Pancreas (tissue), 10 donors: Measurements from ENCODE around the gene SNX9. TPM values are rescaled to one million over a fixed set of nuclear protein-coding genes. Genes with fewer than 3 reads are reported as not detected.
A peak's percentile ranks its signal among the peaks of the same experiment; 100 is the strongest.

Experiments
- ATAC-seq, 4 donors: fragments of 200-7000 bp; cut with Tn5 transposase; one replicate each; pipeline versions ENCODE4 v1.8.0 to v1.9.1; 2020; ENCODE audit warnings: mild to moderate bottlenecking in 4 of 4, moderate library complexity in 4 of 4
- DNase-seq, 6 donors: peaks; one replicate each; pipeline ENCODE4 v3.0.0-alpha.2; 2020
- FAIRE-seq: peaks from 2 replicates; lab custom pipeline; 2012; peaks lifted over from hg19 to GRCh38; lab: Jason Lieb, UNC
- H3K27ac ChIP-seq, 4 donors: fragments of 200-600 bp; sonication (generic); 1 replicate in 3 of 4; 2 replicates in 1 of 4; pipeline versions ENCODE4 v1.5.0 to v1.8.0; 2020
- H3K27me3 ChIP-seq, 4 donors: fragments of 200-600 bp; one replicate each; pipeline ENCODE4 v1.8.0; 2021
- H3K36me3 ChIP-seq, 3 donors: fragments of 200-600 bp; sonication (generic) in 1 of 3; one replicate each; pipeline versions ENCODE4 v1.5.0 to v1.8.0; 2020 to 2021
- H3K4me1 ChIP-seq, 3 donors: fragments of 200-600 bp; one replicate each; pipeline ENCODE4 v1.8.0; 2021
- H3K4me3 ChIP-seq, 4 donors: fragments of 200-600 bp; sonication (generic) in 2 of 4; one replicate each; pipeline versions ENCODE4 v1.5.0 to v1.8.0; 2020 to 2021
- H3K9me3 ChIP-seq, 4 donors: fragments of 200-600 bp; one replicate each; pipeline ENCODE4 v1.8.0; 2021
- WGBS, 2 donors: extraction: QIAGEN DNeasy Blood & Tissue Kit; methylation state at CpG; one replicate each; pipeline ENCODE4 v1.1.7; 2013; 5-methylcytosine and 5-hydroxymethylcytosine counted together
- intact Hi-C, 3 donors: fragments of 100-400 bp; cut with DNase I; formaldehyde crosslinking; loops; one replicate each; pipeline versions ENCODE4 v1.11.1 to v1.14.2; 2022
- polyA plus RNA-seq, 2 donors: library from polyadenylated mRNA; stranded (reverse); fragments of 200-250 nt; gene quantifications; one replicate each; pipeline ENCODE4 v1.2.3, GENCODE V29; 2013
- total RNA-seq, 6 donors: library from RNA; stranded (reverse); fragmentation: NEBNext Ultra II Directional in 4 of 6; extraction: Animal tissue kit (Norgen Biotek cat#: 25700) in 4 of 6; gene quantifications; one replicate each; pipeline versions ENCODE4 v1.2.1 to v1.2.4, GENCODE V29; 2021 to 2023
- TF ChIP-seq, protein P1 (sequence below), 4 donors: fragments of 200-600 bp; sonication (generic) in 3 of 4; IDR thresholded peaks; one replicate each; pipeline versions ENCODE4 v1.5.0 to v1.8.0; 2021; ENCODE audit warnings: antibody characterized with exemption in 4 of 4
- donor health status: healthy with polysubstance abuse.
- donor health status: DM: no; HTN: no; CAD: no; lungs with moderate emphysema.
- donor health status: DM: no; HTN: no; CAD: no.
- donor health status: control.
- donor health status: control.
- donor health status: Bipolar disorder and iron deficiency.
- donor health status: DM: yes; HTN: yes; CAD: no.
- donor health status: DM: no; HTN: no; CAD: no.
- donor health status: DM: no; HTN: no; CAD: no.
- donor health status: DM: yes; HTN: yes; CAD: no.

Gene SNX9
- total and polyA plus RNA-seq, 8 donors, result 14.2 to 27.4 (median 16.2) TPM

DNA sequence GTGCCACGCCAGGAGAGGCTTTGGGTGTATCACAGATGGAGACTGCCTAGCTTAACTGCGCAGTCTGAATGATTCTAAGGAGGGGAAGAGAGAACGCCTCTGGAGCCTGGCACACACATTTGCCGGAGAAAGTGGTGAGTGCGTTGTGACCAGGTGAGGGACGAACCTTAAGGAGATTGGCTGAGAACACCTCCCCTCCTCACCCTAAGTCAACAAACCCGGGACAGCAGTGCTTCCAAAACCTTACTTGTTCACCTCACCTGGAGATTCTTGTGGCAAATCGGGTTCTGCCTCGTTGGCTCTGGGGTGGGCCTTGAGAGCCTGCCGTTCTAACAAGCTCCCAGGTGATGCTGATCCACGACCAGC is 168.0 kb downstream of the SNX9 start:
- no peaks in the 10 kb centered on the region for H3K9me3 ChIP-seq
- intact Hi-C loops, result loop anchor here in 1 of 3 donors (10.0 kb wide), 1 partner anchor 74 kb away; no protein-coding TSS in a partner anchor
- WGBS, 2 donors, result 39 to 48% methylated on average over 11 of the region's 11 CpGs
- no peak overlapping the region for H3K4me3 ChIP-seq
- no peaks in the 10 kb centered on the region for H3K27me3 ChIP-seq
- peak overlapping the region in 3 of 4 donors; percentile 58 to 74 (median 71) for H3K27ac ChIP-seq
- ATAC-seq, result peak; percentile 11 to 40 (median 29)
- FAIRE-seq, result no peak
- H3K36me3 ChIP-seq, result no peaks in the 10 kb centered on the region
- peaks cover 20 to 53% (median 23%) of the 10 kb centered on the region in 3 donors for H3K4me1 ChIP-seq
- TF ChIP-seq, protein P1, sequence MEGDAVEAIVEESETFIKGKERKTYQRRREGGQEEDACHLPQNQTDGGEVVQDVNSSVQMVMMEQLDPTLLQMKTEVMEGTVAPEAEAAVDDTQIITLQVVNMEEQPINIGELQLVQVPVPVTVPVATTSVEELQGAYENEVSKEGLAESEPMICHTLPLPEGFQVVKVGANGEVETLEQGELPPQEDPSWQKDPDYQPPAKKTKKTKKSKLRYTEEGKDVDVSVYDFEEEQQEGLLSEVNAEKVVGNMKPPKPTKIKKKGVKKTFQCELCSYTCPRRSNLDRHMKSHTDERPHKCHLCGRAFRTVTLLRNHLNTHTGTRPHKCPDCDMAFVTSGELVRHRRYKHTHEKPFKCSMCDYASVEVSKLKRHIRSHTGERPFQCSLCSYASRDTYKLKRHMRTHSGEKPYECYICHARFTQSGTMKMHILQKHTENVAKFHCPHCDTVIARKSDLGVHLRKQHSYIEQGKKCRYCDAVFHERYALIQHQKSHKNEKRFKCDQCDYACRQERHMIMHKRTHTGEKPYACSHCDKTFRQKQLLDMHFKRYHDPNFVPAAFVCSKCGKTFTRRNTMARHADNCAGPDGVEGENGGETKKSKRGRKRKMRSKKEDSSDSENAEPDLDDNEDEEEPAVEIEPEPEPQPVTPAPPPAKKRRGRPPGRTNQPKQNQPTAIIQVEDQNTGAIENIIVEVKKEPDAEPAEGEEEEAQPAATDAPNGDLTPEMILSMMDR (IDR thresholded peaks at IDR 0.05), result no peak
- DNase-seq, result peak in 1 of 6 donors; percentile 31

DNA sequence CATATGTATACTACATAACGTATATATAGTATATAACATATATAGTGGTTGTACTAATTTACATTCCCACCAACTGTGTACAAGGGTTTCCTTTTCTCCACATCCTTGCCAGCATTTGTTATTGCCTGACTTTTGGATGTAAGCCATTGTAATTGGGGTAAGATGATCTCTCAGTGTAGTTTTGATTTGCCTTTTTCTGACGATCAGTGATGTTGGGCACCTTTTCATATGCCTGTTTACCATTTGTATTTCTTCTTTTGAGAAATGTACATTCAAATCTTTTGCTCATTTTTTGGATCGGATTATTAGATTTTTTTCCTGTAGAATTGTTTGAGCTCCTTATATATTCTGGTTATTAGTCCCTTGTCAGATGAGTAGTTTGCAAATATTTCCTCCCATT is 170.0 kb downstream of the SNX9 start:
- H3K4me1 ChIP-seq, result peaks cover 25 to 47% (median 27%) of the 10 kb centered on the region in 3 donors
- FAIRE-seq (no peak), DNase-seq (no peak), ATAC-seq (no peak)
- H3K27ac ChIP-seq, result no peak overlapping the region
- WGBS, 2 donors, result 66 to 67% methylated on average over 3 of the region's 3 CpGs
- TF ChIP-seq, protein P1 (IDR thresholded peaks at IDR 0.05), result no peak
- H3K36me3 ChIP-seq, result no peaks in the 10 kb centered on the region
- intact Hi-C loops, result loop anchor here in 1 of 3 donors (10.0 kb wide), 1 partner anchor 72 kb away; no protein-coding TSS in a partner anchor
- H3K4me3 ChIP-seq, result no peak overlapping the region
- no peaks in the 10 kb centered on the region for H3K9me3 ChIP-seq
- no peaks in the 10 kb centered on the region for H3K27me3 ChIP-seq

DNA sequence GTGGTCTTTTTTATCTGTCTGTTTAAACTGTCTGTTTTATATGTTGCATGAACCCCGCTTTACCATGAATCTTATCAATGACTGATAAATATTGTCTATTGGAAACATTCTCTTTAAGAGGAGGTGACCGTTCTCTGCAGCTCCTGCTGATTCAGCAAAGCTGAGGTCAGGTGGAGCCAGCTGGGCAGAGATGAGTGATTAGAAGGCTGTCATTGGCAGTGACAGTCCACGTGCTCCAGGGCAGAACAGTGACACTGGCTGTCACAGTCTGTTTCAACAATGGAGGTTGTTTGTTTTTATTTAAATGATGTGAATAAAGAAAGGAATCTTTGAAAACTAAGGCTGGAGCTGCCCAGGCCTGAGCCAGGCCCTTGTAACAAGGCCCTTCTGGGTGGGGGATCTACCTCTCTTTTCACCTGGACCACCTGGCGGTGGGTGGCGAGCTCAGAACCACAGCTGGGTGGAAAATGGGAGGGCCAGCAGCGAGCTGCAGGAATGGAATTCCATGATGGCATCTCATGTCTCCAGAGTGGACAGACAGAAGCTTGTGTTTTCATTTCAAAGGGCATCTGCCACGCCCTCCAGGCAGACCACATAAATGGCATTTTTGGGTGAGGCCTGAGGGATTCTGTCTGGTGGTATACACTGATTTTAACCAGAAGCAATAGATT is 171.2 kb downstream of the SNX9 start:
- FAIRE-seq, result no peak
- DNase-seq, result peak in 2 of 6 donors; percentile 11 to 43
- ATAC-seq, result no peak
- Histone ChIP-seq H3K9me3 (no peaks in the 10 kb centered on the region), H3K4me3 (no peak overlapping the region), H3K27ac (no peak overlapping the region), H3K27me3 (no peaks in the 10 kb centered on the region), H3K4me1 (peaks cover 36 to 48% (median 38%) of the 10 kb centered on the region in 3 donors), H3K36me3 (no peaks in the 10 kb centered on the region)
- TF ChIP-seq, protein P1 (IDR thresholded peaks at IDR 0.05), result no peak
- intact Hi-C loops, result loop anchor here in 1 of 3 donors (10.0 kb wide), 1 partner anchor 71 kb away; no protein-coding TSS in a partner anchor
- 69 to 70% methylated on average over 7 of the region's 7 CpGs for WGBS, 2 donors

Other genes with a start within 250 kb of the SNX9 start
- gene SYNJ2, start 158.6 kb downstream of the SNX9 start, total RNA-seq, result 10 to 100 TPM in 3 of 6 donors, 1 to 10 TPM in 3; 8.1 to 17.1 (median 10.1) TPM
- 1 to 10 TPM; 7.9 to 8.6 TPM for gene SYNJ2, start 158.6 kb downstream of the SNX9 start, polyA plus RNA-seq